Skeletal muscle cell (primary cell): ENCODE data around the gene GPR161.

Experiments used
- DNase-seq: peaks from one replicate; pipeline ENCODE4 v3.0.0-alpha.2; 2010; ENCODE audit warnings: low read depth
- H3K4me3 ChIP-seq: 2 replicates; pipeline ENCODE4 v1.5.1; 2011; ENCODE audit warnings: low read depth, mild to moderate bottlenecking, control low read depth, low read length, moderate library complexity

The GPR161 gene

DNA sequence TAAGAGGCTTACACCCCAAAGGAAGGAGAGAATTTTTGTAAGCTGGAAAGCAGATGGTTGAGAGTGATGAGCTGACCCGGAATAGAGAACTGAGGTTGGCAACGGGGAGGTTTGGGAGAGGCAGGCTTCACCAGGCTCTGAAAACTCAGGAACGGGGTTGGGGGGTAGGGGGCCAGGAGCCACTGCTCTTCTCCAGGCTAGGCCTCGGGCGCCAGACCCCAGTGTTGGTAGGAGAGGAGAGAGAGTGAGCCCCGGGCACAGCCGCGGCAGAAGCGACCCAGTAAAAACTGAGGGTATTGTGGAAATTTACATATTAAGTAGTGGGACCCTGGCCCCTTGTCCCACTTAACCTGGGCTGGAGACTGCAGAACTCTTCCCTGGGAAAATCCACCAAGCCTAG is 45.7 kb downstream of the GPR161 start:
- no peak for DNase-seq
- no peak overlapping the region for H3K4me3 ChIP-seq

DNA sequence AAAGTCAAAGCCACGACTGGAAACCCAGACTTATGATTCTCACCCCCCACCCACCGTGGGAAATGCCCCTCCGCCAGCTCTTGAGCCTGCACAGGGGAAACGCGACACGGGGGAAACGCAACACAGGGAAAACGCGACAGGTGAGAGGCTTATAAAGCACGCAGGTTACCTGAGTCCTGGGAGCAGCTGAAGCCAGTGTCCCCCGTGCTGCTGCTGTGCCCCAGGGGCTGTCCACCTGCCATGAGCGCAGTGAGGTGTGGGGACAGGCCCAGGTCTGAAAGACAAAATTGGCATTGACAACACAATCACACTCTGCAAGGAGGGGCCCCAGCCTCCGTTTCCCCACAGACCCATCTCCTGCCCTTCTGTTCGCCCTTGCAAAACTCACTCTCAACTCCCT is 46.3 kb downstream of the GPR161 start:
- no peak for DNase-seq
- no peak overlapping the region for H3K4me3 ChIP-seq

GRCh38 chr1:168089979-168090337 is 46.8 kb downstream of the GPR161 start:
- no peak overlapping the region for H3K4me3 ChIP-seq
- no peak for DNase-seq

GRCh38 chr1:168089326-168089978 is 47.3 kb downstream of the GPR161 start:
- DNase-seq = no peak
- H3K4me3 ChIP-seq = no peak overlapping the region

- no peak overlapping the region for H3K4me3 ChIP-seq
- DNase-seq = no peak
Measured at GRCh38 chr1:168088511-168089325, 48.0 kb downstream of the GPR161 start.

DNA sequence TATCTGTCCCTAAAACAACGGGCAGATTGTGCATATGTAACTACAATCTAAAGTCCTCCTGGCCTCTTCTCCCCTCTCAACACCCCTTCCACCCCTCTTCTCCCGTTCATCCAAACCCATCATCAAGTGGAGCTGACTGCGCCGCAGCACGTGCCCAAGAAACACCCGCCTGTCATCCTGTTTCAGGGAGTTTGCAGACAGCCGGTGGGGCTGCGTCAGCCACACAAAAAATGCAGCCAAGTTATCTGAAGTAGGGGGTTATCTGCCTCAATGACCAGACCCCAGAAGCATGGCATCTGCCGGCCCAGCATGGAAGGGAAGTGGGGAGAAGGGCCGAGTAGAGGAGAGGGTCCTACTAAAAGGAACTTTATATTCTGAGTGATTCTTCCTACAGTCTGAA is 49.0 kb downstream of the GPR161 start:
- DNase-seq = no peak
- no peak overlapping the region for H3K4me3 ChIP-seq

DNA sequence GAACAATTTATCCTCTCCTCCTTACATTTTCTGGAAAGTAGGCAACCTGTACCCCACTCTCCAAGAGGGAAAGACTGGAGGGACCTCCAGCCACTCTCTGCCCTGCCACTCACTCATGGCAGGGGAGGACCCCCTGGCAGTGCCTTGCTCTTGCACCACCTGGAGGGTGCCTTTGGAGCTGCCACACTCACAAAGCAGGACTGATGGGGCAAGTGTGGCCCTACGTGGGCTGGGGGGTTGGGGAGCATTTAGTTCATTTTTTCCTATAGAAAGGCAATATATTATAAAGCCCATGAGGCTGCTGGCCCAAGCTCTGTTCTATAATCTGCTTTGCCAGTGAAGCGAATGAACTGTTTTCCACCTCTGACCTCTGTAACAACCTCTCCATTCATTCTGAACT is 50.3 kb downstream of the GPR161 start:
- H3K4me3 ChIP-seq = no peak overlapping the region
- DNase-seq = no peak

GRCh38 chr1:168085401-168085872 is 51.3 kb downstream of the GPR161 start:
- H3K4me3 ChIP-seq = no peak overlapping the region
- DNase-seq = no peak

DNA sequence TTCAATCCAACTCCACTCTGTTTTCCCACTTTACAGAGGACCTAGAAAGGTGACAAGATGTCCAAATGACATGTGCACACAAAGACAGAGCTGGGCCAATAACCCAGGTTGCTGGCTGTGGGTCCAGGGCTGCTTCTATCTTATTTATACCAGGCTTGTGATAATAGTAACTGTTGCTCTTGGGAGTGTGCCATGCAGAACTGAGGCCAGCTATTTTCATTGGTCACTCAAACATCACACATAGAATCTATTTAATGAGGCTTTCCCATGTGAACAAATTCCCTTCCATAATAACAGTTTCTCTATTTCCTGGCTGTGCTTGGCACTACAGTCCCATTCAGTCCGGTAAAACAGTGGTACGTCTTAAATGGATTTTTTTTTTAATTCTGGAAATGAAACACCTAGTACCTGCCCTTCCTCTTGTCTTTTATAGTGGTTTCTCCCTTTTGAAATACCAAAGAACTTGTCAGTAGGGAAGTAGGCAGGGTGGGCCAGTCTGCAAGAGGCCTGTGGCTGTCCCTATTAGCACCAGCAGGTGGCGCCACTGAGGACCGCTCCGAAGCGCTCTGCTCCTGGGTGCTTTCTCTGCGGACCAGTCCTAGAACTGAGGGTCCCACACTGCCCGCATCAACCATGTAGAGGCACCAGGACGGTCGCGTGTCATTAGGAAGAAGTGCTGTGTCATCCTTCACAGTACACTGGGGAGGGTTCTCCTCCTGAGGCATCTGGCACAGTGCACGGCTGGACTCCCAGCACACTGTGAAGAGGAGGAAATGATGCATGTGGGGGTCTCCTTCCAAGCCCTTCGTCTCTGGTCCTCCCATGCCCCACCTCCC is 52.1 kb downstream of the GPR161 start:
- H3K4me3 ChIP-seq = no peak overlapping the region
- DNase-seq = no peak

DNA sequence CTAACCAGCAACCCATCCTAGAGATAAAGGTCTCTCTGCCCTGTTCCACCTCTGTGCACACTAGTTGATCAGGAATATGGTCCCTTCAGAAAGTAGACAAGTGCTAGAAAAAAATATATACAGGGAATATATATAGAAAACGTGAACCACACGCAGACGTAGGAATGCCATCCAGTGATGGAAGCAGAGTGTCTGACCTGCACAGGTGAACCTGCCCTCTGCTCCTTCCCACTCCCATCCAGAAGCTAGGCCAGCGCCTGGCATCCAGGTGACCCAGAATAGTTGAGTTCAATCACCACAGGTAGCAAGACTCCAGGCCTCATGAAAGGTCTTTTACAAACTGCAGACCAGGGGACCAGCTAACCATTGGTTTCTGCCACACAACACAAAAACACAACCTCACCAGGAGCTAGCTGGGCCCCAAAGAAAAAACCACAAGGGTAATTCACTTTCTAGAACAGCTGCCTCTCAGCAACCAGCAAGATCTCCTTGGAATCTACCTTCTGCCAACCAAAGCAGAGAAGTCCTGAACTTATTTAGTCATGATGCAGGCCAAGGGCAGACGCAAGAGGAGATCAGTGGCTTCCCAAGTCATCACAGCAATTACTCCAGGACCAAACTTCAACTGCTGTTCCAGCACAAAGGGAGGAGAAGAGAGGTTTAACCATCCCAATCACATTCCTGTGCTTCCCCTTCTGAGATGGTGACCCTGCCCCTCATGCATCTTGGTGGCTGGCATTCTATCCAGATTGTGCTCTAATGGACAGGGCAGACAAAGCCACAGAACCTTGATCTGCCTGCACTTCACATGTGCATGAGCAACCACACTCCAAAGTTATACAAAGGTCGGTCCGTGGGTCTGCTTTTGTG is 53.0 kb downstream of the GPR161 start:
- H3K4me3 ChIP-seq = no peak overlapping the region
- no peak for DNase-seq

DNA sequence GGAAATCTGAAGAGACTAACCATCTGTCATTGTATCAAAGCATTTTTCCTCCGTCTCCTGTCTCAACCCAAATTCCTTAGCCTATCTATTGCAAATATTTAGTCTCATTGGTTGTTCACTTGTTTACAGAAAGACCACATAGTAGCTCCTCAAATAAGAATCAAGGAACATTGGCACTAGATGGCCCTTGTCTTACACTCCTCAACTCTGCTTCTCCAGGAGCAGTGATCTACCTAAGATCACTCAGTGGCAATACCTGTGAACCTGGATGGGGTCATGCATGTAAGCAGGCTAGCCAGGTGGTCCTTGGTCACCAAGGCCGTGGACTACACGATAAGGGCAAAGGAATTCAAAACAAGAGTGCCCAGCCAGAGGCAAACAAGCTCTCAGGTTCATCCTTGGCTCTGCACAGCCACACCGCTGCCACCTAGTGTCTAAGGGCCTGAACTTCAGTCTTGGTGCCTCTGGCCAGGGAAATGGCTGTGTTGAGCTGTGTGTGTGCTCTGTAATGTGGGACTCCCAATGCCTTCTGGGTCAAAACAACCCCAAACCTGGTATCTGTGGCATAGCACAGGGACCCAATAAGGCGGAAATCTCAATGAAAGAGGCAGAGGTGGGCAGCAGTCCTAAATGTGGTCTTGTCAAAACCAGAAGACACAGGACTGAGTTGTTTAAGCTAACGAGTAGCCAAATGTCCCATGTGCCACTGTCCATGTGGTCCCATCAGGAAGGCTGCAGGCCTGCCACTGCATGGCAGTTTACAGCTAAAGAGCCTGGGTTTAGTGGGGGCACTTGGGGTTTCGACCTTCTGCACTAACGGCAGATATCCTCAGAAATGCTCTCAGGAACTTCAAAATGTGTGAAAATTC is 54.5 kb downstream of the GPR161 start:
- no peak overlapping the region for H3K4me3 ChIP-seq
- no peak for DNase-seq

DNA sequence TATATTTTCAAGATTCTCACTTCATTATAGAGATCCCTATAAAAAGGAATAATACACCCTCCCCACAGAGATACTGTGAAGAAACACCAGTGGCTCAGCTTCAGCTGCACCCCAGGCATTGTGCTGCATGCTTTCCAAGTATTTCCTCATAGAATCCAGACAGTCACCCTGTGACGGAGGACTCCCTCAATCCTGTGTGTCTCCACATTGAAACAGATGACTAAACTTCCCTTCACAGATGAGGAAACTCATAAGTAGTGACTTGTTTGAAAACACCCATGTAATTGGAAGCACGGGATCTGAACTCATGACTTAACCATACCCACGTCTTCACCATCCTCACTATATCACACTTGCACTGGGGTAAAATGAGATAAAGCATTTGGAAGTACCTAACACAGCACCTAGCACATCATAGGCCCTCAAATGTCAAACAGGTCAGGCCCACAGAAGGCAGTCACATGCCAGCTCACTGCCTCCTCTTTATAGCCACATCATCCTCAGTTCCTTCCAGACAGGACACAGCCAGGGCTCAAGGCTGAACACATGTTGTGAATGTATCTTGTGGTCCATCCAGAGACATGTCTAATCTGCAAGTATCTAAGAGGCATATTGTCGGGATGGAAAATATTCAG is 55.2 kb downstream of the GPR161 start:
- peak; percentile 82 for DNase-seq

DNA sequence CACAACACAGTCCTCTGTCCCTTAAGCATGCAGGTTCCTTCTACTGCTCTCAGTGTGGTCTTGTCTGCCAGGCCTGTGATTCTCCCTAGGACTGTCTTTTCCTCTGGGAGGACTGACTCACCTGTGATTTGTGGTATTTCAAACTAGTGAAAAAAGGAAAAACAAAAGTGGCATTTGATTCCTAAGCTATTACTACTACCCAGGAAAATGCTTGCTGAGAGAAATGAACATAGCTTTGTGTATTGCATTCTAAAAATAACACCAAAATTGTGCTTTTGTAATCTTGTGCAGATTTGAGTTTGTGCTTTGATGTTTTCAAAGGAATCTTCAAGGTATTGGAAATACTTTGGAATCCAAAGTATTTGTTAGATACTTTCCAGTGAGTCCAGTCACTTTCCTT is 57.0 kb downstream of the GPR161 start:
- no peak for DNase-seq
- H3K4me3 ChIP-seq = no peak overlapping the region

More for the DNA sequence above, 55.2 kb downstream of the GPR161 start:
- H3K4me3 ChIP-seq = no peak overlapping the region

GRCh38 chr1:168069384-168069783 is 67.3 kb downstream of the GPR161 start:
- no peak overlapping the region for H3K4me3 ChIP-seq
- DNase-seq = no peak

DNA sequence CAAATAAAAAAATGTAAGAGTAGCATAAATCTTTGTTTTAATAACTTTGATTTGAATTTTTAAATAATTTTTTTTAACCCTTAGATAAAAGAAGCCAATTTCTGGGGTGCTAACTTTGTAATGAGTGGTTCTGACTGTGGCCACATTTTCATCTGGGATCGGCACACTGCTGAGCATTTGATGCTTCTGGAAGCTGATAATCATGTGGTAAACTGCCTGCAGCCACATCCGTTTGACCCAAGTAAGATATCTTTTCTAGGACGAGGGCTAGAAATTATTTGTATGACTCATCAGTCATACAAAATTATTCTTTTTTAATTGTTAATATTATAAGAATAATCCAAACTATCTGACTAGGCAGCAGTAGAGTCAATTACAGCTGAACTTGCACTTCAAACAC is 71.2 kb downstream of the GPR161 start:
- H3K4me3 ChIP-seq = no peak overlapping the region
- DNase-seq = no peak

DNA sequence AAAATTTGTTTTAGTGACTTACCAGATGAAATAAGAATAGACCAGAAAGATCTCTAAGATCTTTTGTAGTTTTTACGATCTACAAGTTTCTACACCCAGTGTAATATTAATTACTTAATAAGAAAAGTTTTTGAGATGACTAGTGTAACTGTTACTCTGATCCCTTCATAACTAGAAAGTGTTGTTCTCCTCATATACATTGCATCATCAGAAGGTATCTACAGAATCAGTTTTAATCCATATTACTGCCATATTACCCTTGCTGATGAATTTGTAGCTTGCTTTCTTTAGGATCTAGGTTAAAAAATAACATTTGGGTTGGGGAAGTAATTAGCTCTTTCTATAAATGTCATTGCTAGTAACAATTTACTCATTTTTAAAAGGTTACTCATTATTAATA is 72.5 kb downstream of the GPR161 start:
- no peak overlapping the region for H3K4me3 ChIP-seq
- DNase-seq = no peak

DNA sequence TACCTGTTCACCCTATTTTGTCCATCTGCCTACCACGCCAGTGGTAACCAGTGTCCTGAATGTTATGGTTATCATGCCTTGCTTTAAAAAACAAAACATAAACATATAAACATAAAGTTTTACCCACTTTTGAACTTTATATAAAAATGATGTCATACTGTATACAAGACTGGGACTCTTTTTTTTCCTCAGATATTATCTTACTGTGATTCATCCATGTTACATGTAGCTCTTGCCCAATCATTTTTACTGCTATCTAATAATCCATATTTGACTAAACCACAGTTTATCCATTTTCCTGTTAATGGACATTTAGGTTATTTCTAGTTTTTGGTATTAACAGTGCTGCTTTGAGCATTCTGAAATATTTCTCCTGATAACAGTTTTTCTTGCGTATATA is 78.8 kb downstream of the GPR161 start:
- H3K4me3 ChIP-seq = no peak overlapping the region
- no peak for DNase-seq

GRCh38 chr1:168057355-168057754 is 79.4 kb downstream of the GPR161 start:
- no peak for DNase-seq
- H3K4me3 ChIP-seq = no peak overlapping the region
